IMR-90 (cell line): ENCODE measurements around the gene NHSL2.

Source experiments
- BHLHE40 ChIP-seq: fragments of 150-350 bp; IDR thresholded peaks from 2 replicates; pipeline ENCODE4 v1.6.1; 2016; ENCODE audit warnings: mild to moderate bottlenecking, low read depth, low read length
- FOS ChIP-seq: fragments of 150-350 bp; IDR thresholded peaks from 2 replicates; pipeline ENCODE4 v1.6.1; 2016; ENCODE audit warnings: low read depth, low read length
- MXI1 ChIP-seq: IDR thresholded peaks from 2 replicates; pipeline ENCODE4 v1.6.1; 2012; ENCODE audit warnings: low read depth, mild to moderate bottlenecking, low read length, moderate library complexity, borderline replicate concordance
- POLR2A ChIP-seq: IDR thresholded peaks from 2 replicates; pipeline ENCODE4 v1.6.1; 2012; ENCODE audit warnings: mild to moderate bottlenecking, low read depth, low read length
- RCOR1 ChIP-seq: IDR thresholded peaks from 2 replicates; pipeline ENCODE4 v1.6.1; 2012; ENCODE audit warnings: mild to moderate bottlenecking, low read length, improper control_type of control experiment; ENCODE audit not compliant: insufficient replicate concordance
- RFX5 ChIP-seq: IDR thresholded peaks from 2 replicates; pipeline ENCODE4 v1.8.0; 2012; ENCODE audit warnings: low read depth, mild to moderate bottlenecking, low read length, moderate library complexity
- SMC3 ChIP-seq: fragments of 150-350 bp; IDR thresholded peaks from 2 replicates; pipeline ENCODE4 v1.6.1; 2016; ENCODE audit warnings: low read depth, mild to moderate bottlenecking, antibody characterized with exemption, low read length, moderate library complexity
- TF ChIP-seq, protein P1 (sequence below): conservative IDR thresholded peaks from 2 replicates; pipeline ENCODE4 v1.5.1; 2012; ENCODE audit warnings: mild to moderate bottlenecking, low read depth, low read length, improper control_type of control experiment
- TF ChIP-seq, protein P2 (sequence below): fragments of 150-350 bp; IDR thresholded peaks from 2 replicates; pipeline ENCODE4 v1.6.1; 2016; ENCODE audit warnings: low read depth, mild to moderate bottlenecking, low read length, moderate library complexity, borderline replicate concordance

DNA sequence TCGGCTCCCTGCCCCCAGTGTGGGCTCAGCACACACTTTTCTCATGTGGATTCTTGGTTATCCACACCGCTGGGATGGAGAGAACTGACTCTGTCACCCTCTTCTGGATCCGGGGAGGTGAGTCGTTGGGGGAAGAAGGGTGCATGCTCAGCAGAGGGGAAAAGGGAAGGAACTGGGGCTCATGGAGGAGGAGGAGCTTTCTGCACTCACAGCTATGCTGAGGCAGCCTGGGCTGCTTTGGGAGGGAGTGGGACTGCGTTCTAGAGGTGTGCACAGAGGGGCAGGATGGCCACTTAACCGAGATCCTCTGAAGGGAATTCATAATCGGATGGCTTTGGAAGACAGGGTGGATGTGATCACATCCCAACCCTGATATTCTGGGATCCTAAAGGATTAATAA is 169.5 kb downstream of the NHSL2 start:
- TF ChIP-seq BHLHE40 (no peak), POLR2A (no peak), MXI1 (no peak), RFX5 (no peak), SMC3 (no peak), FOS (no peak), RCOR1 (no peak)
- TF ChIP-seq, protein P1, sequence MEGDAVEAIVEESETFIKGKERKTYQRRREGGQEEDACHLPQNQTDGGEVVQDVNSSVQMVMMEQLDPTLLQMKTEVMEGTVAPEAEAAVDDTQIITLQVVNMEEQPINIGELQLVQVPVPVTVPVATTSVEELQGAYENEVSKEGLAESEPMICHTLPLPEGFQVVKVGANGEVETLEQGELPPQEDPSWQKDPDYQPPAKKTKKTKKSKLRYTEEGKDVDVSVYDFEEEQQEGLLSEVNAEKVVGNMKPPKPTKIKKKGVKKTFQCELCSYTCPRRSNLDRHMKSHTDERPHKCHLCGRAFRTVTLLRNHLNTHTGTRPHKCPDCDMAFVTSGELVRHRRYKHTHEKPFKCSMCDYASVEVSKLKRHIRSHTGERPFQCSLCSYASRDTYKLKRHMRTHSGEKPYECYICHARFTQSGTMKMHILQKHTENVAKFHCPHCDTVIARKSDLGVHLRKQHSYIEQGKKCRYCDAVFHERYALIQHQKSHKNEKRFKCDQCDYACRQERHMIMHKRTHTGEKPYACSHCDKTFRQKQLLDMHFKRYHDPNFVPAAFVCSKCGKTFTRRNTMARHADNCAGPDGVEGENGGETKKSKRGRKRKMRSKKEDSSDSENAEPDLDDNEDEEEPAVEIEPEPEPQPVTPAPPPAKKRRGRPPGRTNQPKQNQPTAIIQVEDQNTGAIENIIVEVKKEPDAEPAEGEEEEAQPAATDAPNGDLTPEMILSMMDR, result no peak
- TF ChIP-seq, protein P2, sequence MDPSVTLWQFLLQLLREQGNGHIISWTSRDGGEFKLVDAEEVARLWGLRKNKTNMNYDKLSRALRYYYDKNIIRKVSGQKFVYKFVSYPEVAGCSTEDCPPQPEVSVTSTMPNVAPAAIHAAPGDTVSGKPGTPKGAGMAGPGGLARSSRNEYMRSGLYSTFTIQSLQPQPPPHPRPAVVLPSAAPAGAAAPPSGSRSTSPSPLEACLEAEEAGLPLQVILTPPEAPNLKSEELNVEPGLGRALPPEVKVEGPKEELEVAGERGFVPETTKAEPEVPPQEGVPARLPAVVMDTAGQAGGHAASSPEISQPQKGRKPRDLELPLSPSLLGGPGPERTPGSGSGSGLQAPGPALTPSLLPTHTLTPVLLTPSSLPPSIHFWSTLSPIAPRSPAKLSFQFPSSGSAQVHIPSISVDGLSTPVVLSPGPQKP, result no peak
